Measurements from ENCODE around the gene CNGB1. TPM values are rescaled to one million over a fixed set of nuclear protein-coding genes. Genes with fewer than 3 reads are reported as not detected.
"Not testable (repeated sequence)": the region's sequence is repeated elsewhere in the genome, so short reads cannot be mapped to it uniquely, and the experiment has no call there.

Gene CNGB1
- total RNA-seq, 4 donors from 2014 or later = not detected

DNA sequence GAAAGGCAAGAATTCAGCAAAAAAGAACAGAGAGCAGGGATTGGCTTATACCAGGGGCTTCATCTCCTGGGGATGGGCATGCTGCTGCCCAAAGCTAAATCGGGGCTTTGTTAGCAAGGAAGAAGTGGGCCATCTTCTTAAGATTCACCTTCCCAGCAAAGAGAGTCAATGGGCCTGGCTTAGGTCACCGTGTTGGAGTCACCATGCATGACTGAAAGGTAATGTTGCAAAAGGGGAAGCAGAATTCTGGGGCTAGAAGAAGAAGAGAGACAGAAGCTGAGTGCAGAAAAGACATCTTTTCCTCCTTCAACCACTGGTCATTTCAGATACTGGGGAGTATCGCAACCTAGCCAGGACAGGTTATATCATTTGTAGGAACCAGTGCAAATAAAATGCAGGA is 92.3 kb downstream of the CNGB1 start:
- TF ChIP-seq POLR2A (IDR thresholded peaks at IDR 0.05) = no peak
- TF ChIP-seq, protein P1, sequence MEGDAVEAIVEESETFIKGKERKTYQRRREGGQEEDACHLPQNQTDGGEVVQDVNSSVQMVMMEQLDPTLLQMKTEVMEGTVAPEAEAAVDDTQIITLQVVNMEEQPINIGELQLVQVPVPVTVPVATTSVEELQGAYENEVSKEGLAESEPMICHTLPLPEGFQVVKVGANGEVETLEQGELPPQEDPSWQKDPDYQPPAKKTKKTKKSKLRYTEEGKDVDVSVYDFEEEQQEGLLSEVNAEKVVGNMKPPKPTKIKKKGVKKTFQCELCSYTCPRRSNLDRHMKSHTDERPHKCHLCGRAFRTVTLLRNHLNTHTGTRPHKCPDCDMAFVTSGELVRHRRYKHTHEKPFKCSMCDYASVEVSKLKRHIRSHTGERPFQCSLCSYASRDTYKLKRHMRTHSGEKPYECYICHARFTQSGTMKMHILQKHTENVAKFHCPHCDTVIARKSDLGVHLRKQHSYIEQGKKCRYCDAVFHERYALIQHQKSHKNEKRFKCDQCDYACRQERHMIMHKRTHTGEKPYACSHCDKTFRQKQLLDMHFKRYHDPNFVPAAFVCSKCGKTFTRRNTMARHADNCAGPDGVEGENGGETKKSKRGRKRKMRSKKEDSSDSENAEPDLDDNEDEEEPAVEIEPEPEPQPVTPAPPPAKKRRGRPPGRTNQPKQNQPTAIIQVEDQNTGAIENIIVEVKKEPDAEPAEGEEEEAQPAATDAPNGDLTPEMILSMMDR (IDR thresholded peaks at IDR 0.05) = no peak
- H3K27me3 ChIP-seq = peaks cover 0 to 10% of the 10 kb centered on the region in 2 donors
- H3K27ac ChIP-seq = no peak overlapping the region
- H3K4me1 ChIP-seq = no peaks in the 10 kb centered on the region
- H3K9me3 ChIP-seq = no peaks in the 10 kb centered on the region
- no peak overlapping the region for H3K4me3 ChIP-seq
- DNase-seq = no peak
- intact Hi-C loops (cut with DNase I; ENCODE audit: low total_unique reads) = no loop called here
- no peaks in the 10 kb centered on the region for H3K36me3 ChIP-seq

DNA sequence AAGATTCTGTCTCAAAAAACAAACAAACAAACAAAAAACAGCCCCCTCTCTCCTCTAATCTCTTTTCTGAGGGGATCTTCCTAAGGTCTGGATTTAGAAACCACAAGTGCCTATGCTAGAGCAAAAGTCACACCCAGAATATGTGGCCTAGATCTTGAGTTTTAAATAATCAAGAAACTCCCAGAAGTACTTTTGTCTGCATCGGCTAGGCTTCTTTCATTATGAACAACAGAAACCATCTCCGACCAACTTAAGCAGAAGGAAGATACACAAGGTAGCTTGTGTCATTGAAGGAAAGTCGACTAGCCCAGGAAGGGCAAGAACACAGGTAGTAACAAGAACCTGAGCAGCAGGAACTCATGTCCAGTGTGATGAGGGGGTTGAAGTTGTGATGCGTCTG is 94.7 kb downstream of the CNGB1 start:
- Histone ChIP-seq H3K4me3 (no peak overlapping the region), H3K4me1 (no peaks in the 10 kb centered on the region), H3K36me3 (no peaks in the 10 kb centered on the region), H3K9me3 (no peaks in the 10 kb centered on the region), H3K27me3 (no peaks in the 10 kb centered on the region), H3K27ac (no peak overlapping the region)
- no peak for DNase-seq
- intact Hi-C loops (cut with DNase I; ENCODE audit: low total_unique reads) = no loop called here
- no peak for TF ChIP-seq POLR2A (IDR thresholded peaks at IDR 0.05)

DNA sequence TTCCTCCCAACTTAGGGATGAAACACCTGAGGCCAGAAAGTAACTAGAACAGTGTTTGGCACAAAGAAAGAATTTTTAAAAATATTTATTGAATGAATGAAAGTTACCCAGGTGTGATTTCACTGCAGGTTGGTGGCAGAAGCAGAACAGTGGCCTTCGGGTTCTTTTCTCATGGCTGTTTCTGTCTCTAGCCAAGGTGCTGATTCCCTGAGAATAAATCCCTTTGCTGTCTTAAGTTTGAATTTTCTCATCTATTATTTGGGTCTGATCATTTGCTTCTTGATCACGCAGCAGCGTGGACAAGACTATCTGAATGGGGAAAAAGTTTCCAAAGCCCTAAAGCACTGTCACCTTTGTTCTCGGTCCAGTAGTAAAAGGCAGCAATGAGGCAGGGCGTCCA is 95.6 kb downstream of the CNGB1 start:
- no peak overlapping the region for H3K27ac ChIP-seq
- H3K27me3 ChIP-seq = no peaks in the 10 kb centered on the region
- TF ChIP-seq POLR2A (IDR thresholded peaks at IDR 0.05) = no peak
- TF ChIP-seq, protein P1 (IDR thresholded peaks at IDR 0.05) = no peak
- no peak for DNase-seq
- H3K4me3 ChIP-seq = no peak overlapping the region
- H3K4me1 ChIP-seq = no peaks in the 10 kb centered on the region
- no peaks in the 10 kb centered on the region for H3K36me3 ChIP-seq
- intact Hi-C loops (cut with DNase I; ENCODE audit: low total_unique reads) = no loop called here
- no peaks in the 10 kb centered on the region for H3K9me3 ChIP-seq

DNA sequence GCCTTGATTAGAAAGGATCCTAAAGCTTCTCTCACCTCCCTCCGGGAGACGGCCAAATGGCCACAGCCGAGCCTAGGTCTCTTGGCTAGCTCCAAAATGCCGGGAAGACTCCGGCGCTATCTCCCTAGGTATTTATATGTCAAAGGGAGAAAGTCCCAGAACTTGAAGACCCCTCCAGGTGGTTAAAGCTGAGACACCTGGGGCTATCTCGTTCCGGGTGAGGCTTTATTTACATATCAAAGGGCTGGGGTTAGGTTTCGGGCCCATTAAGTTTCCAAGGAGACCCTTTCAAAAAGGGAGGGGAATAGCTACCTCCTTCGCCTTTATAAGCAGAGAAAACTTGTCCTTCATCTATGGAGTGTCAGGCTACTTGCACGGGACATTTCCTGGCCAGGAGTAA is 97.7 kb downstream of the CNGB1 start:
- DNase-seq = no peak
- Histone ChIP-seq H3K4me3 (no peak overlapping the region), H3K36me3 (no peaks in the 10 kb centered on the region), H3K4me1 (no peaks in the 10 kb centered on the region), H3K27me3 (no peaks in the 10 kb centered on the region), H3K9me3 (no peaks in the 10 kb centered on the region), H3K27ac (no peak overlapping the region)
- no peak for TF ChIP-seq POLR2A (IDR thresholded peaks at IDR 0.05)
- TF ChIP-seq, protein P1 (IDR thresholded peaks at IDR 0.05) = no peak
- intact Hi-C loops (cut with DNase I; ENCODE audit: low total_unique reads) = no loop called here

DNA sequence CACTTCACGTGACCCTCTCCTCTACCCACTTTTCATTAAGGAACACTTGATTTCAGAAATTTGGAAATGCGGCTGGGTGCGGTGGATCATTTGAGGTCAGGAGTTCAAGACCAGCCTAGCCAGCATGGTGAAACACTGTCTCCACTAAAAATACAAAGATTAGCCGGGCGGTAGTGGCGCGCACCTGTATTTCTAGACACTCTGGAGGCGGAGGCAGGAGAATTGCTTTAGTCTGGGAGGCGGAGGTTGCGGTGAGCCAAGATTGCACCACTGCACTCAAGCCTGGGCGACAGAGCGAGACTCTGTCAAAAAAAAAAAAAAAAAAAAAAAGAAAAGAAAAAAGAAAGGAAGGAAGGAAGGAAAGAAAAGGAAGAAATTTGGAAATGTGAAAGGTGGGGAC is 98.2 kb downstream of the CNGB1 start:
- DNase-seq; intact Hi-C loops (cut with DNase I; ENCODE audit: low total_unique reads); H3K27me3 ChIP-seq; H3K9me3 ChIP-seq; H3K4me1 ChIP-seq; H3K4me3 ChIP-seq; H3K27ac ChIP-seq; H3K36me3 ChIP-seq: not testable (repeated sequence)

DNA sequence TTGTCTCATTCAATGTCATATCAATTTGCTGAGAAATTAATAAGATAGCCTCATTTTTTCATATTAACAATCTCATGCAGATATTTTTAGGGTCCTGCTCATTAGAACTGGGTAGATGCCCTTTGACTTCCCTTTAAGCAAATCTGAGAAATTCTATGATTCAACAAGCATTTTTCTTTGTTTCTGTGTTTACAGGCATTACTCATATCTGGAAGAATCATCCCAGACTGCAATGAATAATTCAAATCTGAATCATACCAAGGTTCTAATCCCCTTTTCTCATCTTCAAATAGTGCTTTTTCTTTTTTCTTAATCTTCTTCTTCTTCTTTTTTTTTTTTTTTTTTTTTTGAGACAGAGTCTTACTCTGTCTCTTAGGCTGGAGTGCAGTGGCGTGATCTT is 99.5 kb downstream of the CNGB1 start:
- Histone ChIP-seq H3K4me3 (no peak overlapping the region), H3K9me3 (no peaks in the 10 kb centered on the region), H3K4me1 (no peaks in the 10 kb centered on the region), H3K27me3 (no peaks in the 10 kb centered on the region), H3K36me3 (no peaks in the 10 kb centered on the region), H3K27ac (no peak overlapping the region)
- DNase-seq = no peak
- intact Hi-C loops (cut with DNase I; ENCODE audit: low total_unique reads) = no loop called here
- TF ChIP-seq POLR2A (IDR thresholded peaks at IDR 0.05) = no peak
- TF ChIP-seq, protein P1 (IDR thresholded peaks at IDR 0.05) = no peak

All from uterus (tissue), 4 donors.